ENCODE measurements around the gene MYL10.
"Not testable (repeated sequence)": the region's sequence is repeated elsewhere in the genome, so short reads cannot be mapped to it uniquely, and the experiment has no call there.

MYL10 gene

DNA sequence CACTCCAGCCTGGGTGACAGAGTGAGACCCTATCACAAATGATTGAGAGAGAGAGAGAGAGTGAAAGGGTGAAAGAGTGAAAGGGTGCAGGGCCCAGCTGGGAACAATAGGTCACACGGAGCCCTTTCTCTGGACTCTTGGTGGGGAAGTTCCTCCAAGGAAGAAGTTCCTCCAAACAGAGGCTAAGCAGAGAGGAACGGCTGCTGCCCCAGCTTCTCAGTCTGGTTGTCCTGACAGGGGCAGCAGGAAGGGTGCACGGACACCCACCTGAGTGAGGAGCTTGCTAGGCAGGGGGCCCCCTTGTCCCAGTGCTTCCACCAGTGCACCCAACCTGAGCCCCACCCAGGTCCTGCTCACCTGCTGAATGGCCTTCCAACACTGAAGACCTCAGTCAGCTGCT is 38.8 kb upstream of the MYL10 start:
- no peak overlapping the region for H3K27ac ChIP-seq (ENCODE audit: low read depth, low read length)

GRCh38 chr7:101667399-101667798 is 38.3 kb upstream of the MYL10 start:
- Histone ChIP-seq H3K27ac (ENCODE audit: low read depth, low read length) (no peak overlapping the region), H3K27me3 (ENCODE audit: control insufficient read depth, insufficient read depth, low read length) (no peaks in the 10 kb centered on the region), H3K4me3 (ENCODE audit: low read length) (no peak overlapping the region), H3K36me3 (ENCODE audit: control insufficient read depth, insufficient read depth, low read length) (no peaks in the 10 kb centered on the region), H3K9ac (ENCODE audit: low read length) (no peak overlapping the region), H3K4me1 (ENCODE audit: control insufficient read depth, insufficient read depth, low read length) (no peaks in the 10 kb centered on the region)

More for the DNA sequence above, 38.8 kb upstream of the MYL10 start:
- Histone ChIP-seq H3K27me3 (ENCODE audit: control insufficient read depth, insufficient read depth, low read length) (no peaks in the 10 kb centered on the region), H3K9ac (ENCODE audit: low read length) (no peak overlapping the region), H3K4me3 (ENCODE audit: low read length) (no peak overlapping the region), H3K4me1 (ENCODE audit: control insufficient read depth, insufficient read depth, low read length) (no peaks in the 10 kb centered on the region), H3K36me3 (ENCODE audit: control insufficient read depth, insufficient read depth, low read length) (no peaks in the 10 kb centered on the region)

GRCh38 chr7:101666741-101667140 is 37.6 kb upstream of the MYL10 start:
- no peak overlapping the region for H3K27ac ChIP-seq (ENCODE audit: low read depth, low read length)
- H3K4me1 ChIP-seq (ENCODE audit: control insufficient read depth, insufficient read depth, low read length), result no peaks in the 10 kb centered on the region
- no peak overlapping the region for H3K9ac ChIP-seq (ENCODE audit: low read length)
- H3K27me3 ChIP-seq (ENCODE audit: control insufficient read depth, insufficient read depth, low read length), result no peaks in the 10 kb centered on the region
- H3K36me3 ChIP-seq (ENCODE audit: control insufficient read depth, insufficient read depth, low read length), result no peaks in the 10 kb centered on the region
- H3K4me3 ChIP-seq (ENCODE audit: low read length), result no peak overlapping the region

DNA sequence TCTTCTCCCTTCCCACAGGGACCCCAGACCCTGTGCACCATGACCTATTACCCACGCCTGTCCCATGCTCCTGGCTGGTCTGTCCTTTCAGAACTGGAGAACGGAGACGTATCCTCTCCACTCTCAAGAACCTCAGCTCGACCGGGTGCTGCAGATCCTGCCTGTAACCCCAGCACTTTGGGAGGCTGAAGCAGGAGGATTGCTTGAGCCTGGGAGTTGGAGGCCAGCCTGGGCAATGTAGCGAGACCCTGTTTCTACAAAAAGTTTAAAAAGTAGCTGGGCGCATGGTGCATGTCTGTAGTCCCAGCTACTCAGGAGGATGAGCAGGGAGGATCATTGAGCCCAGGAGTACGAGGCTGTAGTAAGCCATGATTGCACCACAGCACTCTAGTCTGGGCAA is 37.2 kb upstream of the MYL10 start:
- Histone ChIP-seq H3K36me3 (ENCODE audit: control insufficient read depth, insufficient read depth, low read length) (no peaks in the 10 kb centered on the region), H3K27ac (ENCODE audit: low read depth, low read length) (no peak overlapping the region), H3K4me1 (ENCODE audit: control insufficient read depth, insufficient read depth, low read length) (no peaks in the 10 kb centered on the region), H3K27me3 (ENCODE audit: control insufficient read depth, insufficient read depth, low read length) (no peaks in the 10 kb centered on the region), H3K4me3 (ENCODE audit: low read length) (no peak overlapping the region), H3K9ac (ENCODE audit: low read length) (no peak overlapping the region)

GRCh38 chr7:101664893-101665471 is 35.9 kb upstream of the MYL10 start:
- no peaks in the 10 kb centered on the region for H3K36me3 ChIP-seq (ENCODE audit: control insufficient read depth, insufficient read depth, low read length)
- peaks cover 3% of the 10 kb centered on the region for H3K27me3 ChIP-seq (ENCODE audit: control insufficient read depth, insufficient read depth, low read length)
- no peak overlapping the region for H3K4me3 ChIP-seq (ENCODE audit: low read length)

GRCh38 chr7:101664436-101664835 is 35.3 kb upstream of the MYL10 start:
- no peak overlapping the region for H3K27ac ChIP-seq (ENCODE audit: low read depth, low read length)
- H3K36me3 ChIP-seq (ENCODE audit: control insufficient read depth, insufficient read depth, low read length), result no peaks in the 10 kb centered on the region
- H3K9ac ChIP-seq (ENCODE audit: low read length), result no peak overlapping the region
- H3K4me3 ChIP-seq (ENCODE audit: low read length), result no peak overlapping the region
- H3K4me1 ChIP-seq (ENCODE audit: control insufficient read depth, insufficient read depth, low read length), result no peaks in the 10 kb centered on the region
- H3K27me3 ChIP-seq (ENCODE audit: control insufficient read depth, insufficient read depth, low read length), result peaks cover 3% of the 10 kb centered on the region

More at GRCh38 chr7:101664893-101665471, 35.9 kb upstream of the MYL10 start:
- H3K9ac ChIP-seq (ENCODE audit: low read length), result no peak overlapping the region
- H3K27ac ChIP-seq (ENCODE audit: low read depth, low read length), result no peak overlapping the region
- no peaks in the 10 kb centered on the region for H3K4me1 ChIP-seq (ENCODE audit: control insufficient read depth, insufficient read depth, low read length)

DNA sequence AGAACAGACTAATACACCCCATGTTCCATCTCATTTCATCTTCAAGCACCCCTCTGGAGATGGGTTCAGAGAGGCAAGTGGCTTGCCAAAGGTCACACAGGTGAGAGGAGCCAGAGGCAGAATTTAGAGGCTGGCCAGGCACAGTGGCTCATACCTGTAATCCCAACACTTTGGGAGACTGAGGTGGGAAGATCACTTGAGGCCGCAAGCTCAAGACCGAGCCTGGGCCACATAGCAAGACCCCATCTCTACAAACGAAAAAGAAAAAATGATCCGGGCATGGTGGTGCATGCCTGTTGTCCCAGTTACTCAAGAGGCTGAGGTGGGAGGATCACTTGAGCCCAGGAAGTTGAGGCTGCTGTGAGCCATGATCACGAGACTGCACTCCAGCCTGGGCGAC is 34.7 kb upstream of the MYL10 start:
- Histone ChIP-seq H3K27ac (ENCODE audit: low read depth, low read length) (no peak overlapping the region), H3K27me3 (ENCODE audit: control insufficient read depth, insufficient read depth, low read length) (peaks cover 3% of the 10 kb centered on the region), H3K4me3 (ENCODE audit: low read length) (no peak overlapping the region), H3K9ac (ENCODE audit: low read length) (no peak overlapping the region), H3K36me3 (ENCODE audit: control insufficient read depth, insufficient read depth, low read length) (no peaks in the 10 kb centered on the region), H3K4me1 (ENCODE audit: control insufficient read depth, insufficient read depth, low read length) (no peaks in the 10 kb centered on the region)

DNA sequence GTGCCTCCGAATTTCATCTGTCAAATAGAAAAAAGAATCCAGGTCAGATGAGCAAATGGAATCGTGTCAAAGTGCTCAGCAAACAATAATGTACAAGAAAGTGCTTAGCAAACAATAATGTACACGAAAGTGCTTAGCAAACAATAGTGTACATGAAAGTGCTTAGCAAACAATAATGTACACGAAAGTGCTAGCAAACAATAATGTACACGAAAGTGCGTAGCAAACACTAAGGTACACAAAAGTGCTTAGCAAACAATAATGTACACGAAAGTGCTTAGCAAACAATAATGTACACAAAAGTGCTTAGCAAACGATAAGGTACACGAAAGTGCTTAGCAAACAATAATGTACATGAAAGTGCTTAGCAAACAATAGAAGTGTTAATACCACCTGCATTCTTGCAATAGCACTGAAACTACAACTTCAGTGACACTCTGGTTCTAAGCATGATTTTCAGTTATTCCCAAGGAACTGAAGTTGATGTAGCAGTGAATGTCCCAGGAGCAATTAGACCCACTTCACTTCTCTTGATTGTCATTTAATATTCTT is 33.4 kb upstream of the MYL10 start:
- H3K9ac ChIP-seq (ENCODE audit: low read length), result no peak overlapping the region
- H3K4me3 ChIP-seq (ENCODE audit: low read length), result no peak overlapping the region
- H3K27ac ChIP-seq (ENCODE audit: low read depth, low read length), result no peak overlapping the region
- H3K36me3 ChIP-seq (ENCODE audit: control insufficient read depth, insufficient read depth, low read length), result no peaks in the 10 kb centered on the region
- H3K27me3 ChIP-seq (ENCODE audit: control insufficient read depth, insufficient read depth, low read length), result peaks cover 3% of the 10 kb centered on the region
- H3K4me1 ChIP-seq (ENCODE audit: control insufficient read depth, insufficient read depth, low read length), result no peaks in the 10 kb centered on the region

GRCh38 chr7:101659706-101660105 is 30.6 kb upstream of the MYL10 start:
- Histone ChIP-seq H3K4me1 (ENCODE audit: control insufficient read depth, insufficient read depth, low read length) (no peaks in the 10 kb centered on the region), H3K36me3 (ENCODE audit: control insufficient read depth, insufficient read depth, low read length) (no peaks in the 10 kb centered on the region), H3K9ac (ENCODE audit: low read length) (no peak overlapping the region), H3K27ac (ENCODE audit: low read depth, low read length) (no peak overlapping the region), H3K27me3 (ENCODE audit: control insufficient read depth, insufficient read depth, low read length) (peaks cover 3% of the 10 kb centered on the region), H3K4me3 (ENCODE audit: low read length) (no peak overlapping the region)

- no peak overlapping the region for H3K9ac ChIP-seq (ENCODE audit: low read length)
- H3K4me3 ChIP-seq (ENCODE audit: low read length), result no peak overlapping the region
- no peak overlapping the region for H3K27ac ChIP-seq (ENCODE audit: low read depth, low read length)
- H3K36me3 ChIP-seq (ENCODE audit: control insufficient read depth, insufficient read depth, low read length), result no peaks in the 10 kb centered on the region
- H3K27me3 ChIP-seq (ENCODE audit: control insufficient read depth, insufficient read depth, low read length), result peaks cover 3% of the 10 kb centered on the region
- H3K4me1 ChIP-seq (ENCODE audit: control insufficient read depth, insufficient read depth, low read length), result no peaks in the 10 kb centered on the region
Observed at GRCh38 chr7:101657171-101657570, 28.1 kb upstream of the MYL10 start.

- H3K4me3 ChIP-seq (ENCODE audit: low read length), result no peak overlapping the region
- H3K36me3 ChIP-seq (ENCODE audit: control insufficient read depth, insufficient read depth, low read length), result no peaks in the 10 kb centered on the region
- no peaks in the 10 kb centered on the region for H3K4me1 ChIP-seq (ENCODE audit: control insufficient read depth, insufficient read depth, low read length)
- peaks cover 2% of the 10 kb centered on the region for H3K27me3 ChIP-seq (ENCODE audit: control insufficient read depth, insufficient read depth, low read length)
- H3K27ac ChIP-seq (ENCODE audit: low read depth, low read length), result no peak overlapping the region
- no peak overlapping the region for H3K9ac ChIP-seq (ENCODE audit: low read length)
Observed at GRCh38 chr7:101651112-101651511, 22.0 kb upstream of the MYL10 start.

DNA sequence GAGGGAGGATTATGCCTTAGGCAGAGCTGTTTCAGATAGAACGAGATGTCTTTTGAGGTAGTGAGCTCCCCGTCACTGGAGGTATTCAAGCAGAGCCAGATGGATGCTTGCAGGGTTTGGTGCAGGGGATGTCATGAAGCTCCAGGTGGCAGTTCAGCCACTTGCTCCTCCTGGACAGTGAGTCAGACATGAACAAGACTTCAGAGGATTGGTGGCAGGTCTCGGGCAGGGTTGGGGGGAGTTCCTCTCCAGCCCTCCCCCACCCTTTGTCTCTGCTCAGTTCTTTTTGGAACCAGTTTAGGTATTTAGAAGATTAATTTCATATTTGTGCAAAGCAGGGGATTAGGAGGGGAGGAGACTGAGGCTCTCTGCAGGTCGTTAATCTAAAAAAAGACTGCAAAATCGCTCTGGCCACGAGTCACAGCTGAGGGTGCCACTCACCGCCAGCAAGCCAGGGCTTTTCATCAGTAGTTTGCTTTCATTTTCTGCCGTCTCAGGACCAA is 21.5 kb upstream of the MYL10 start:
- Histone ChIP-seq H3K9ac (ENCODE audit: low read length) (no peak overlapping the region), H3K4me3 (ENCODE audit: low read length) (no peak overlapping the region), H3K36me3 (ENCODE audit: control insufficient read depth, insufficient read depth, low read length) (no peaks in the 10 kb centered on the region), H3K27me3 (ENCODE audit: control insufficient read depth, insufficient read depth, low read length) (peaks cover 2% of the 10 kb centered on the region), H3K4me1 (ENCODE audit: control insufficient read depth, insufficient read depth, low read length) (no peaks in the 10 kb centered on the region), H3K27ac (ENCODE audit: low read depth, low read length) (no peak overlapping the region)

DNA sequence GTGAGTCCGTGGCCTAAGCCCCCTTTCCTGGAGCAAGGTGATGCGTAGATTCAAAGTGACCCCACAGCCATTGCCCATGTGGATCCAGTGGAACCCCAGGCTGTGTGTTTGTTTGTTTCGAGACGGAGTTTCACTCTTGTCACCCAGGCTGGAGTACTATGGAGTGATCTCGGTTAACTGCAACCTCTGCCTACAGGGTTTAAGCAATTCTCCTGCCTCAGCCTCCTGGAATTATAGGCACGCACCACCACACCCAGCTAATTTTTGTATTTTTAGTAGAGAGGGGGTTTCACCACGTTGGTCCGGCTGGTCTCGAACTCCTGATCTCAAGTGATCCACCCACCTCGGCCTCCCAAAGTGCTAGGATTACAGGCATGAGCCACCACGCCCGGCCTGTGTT is 18.8 kb upstream of the MYL10 start:
- H3K36me3 ChIP-seq (ENCODE audit: control insufficient read depth, insufficient read depth, low read length); H3K9ac ChIP-seq (ENCODE audit: low read length); H3K4me3 ChIP-seq (ENCODE audit: low read length); H3K27me3 ChIP-seq (ENCODE audit: control insufficient read depth, insufficient read depth, low read length); H3K27ac ChIP-seq (ENCODE audit: low read depth, low read length); H3K4me1 ChIP-seq (ENCODE audit: control insufficient read depth, insufficient read depth, low read length): not testable (repeated sequence)
